SK-N-SH (cell line): ENCODE measurements around the gene ZBTB7B.

Source experiments
- EP300 ChIP-seq, 2 experiments: IDR thresholded peaks; 2 replicates each; pipeline versions ENCODE4 v1.4.0 to v1.6.1; 2012; ENCODE audit warnings: borderline replicate concordance in 1 of 2, low read depth in 1 of 2, low read length in 1 of 2
- JUND ChIP-seq: IDR thresholded peaks from 2 replicates; pipeline ENCODE4 v1.4.0; 2012
- NRF1 ChIP-seq: IDR thresholded peaks from 2 replicates; pipeline ENCODE4 v1.6.1; 2012; ENCODE audit warnings: low read depth, mild to moderate bottlenecking, low read length
- POLR2AphosphoS5 ChIP-seq: IDR thresholded peaks from 2 replicates; pipeline ENCODE4 v1.6.1; 2012; ENCODE audit warnings: low read depth, low read length
- RAD21 ChIP-seq: IDR thresholded peaks from 2 replicates; pipeline ENCODE4 v1.6.1; 2012; ENCODE audit warnings: mild to moderate bottlenecking, low read length
- RXRA ChIP-seq: IDR thresholded peaks from 2 replicates; pipeline ENCODE4 v1.4.0; 2012; ENCODE audit warnings: low read depth, mild to moderate bottlenecking, borderline replicate concordance
- SMC3 ChIP-seq: IDR thresholded peaks from 2 replicates; pipeline ENCODE4 v1.6.1; 2012; ENCODE audit warnings: low read depth, low read length, improper control_type of control experiment
- YY1 ChIP-seq: IDR thresholded peaks from 2 replicates; pipeline ENCODE4 v1.4.0; 2012; ENCODE audit warnings: low read depth, mild to moderate bottlenecking
- TF ChIP-seq, protein P1 (sequence below): fragments of 200-600 bp; sonication (generic); IDR thresholded peaks from 2 replicates; pipeline ENCODE4 v1.6.1; 2017; ENCODE audit warnings: antibody characterized with exemption, mild to moderate bottlenecking, moderate library complexity
- TF ChIP-seq, protein P2 (sequence below): IDR thresholded peaks from 2 replicates; pipeline ENCODE4; 2012
- TF ChIP-seq, protein P3 (sequence below): IDR thresholded peaks from 2 replicates; pipeline ENCODE4 v1.4.0; 2012; ENCODE audit warnings: low read depth, borderline replicate concordance
- TF ChIP-seq, protein P4 (sequence below): fragments of 150-350 bp; IDR thresholded peaks from 2 replicates; pipeline ENCODE4 v1.6.1; 2016; ENCODE audit warnings: mild to moderate bottlenecking, low read depth, low read length
- TF ChIP-seq, protein P5 (sequence below): fragments of 150-350 bp; IDR thresholded peaks from 2 replicates; pipeline ENCODE4 v1.6.1; 2017; ENCODE audit warnings: antibody characterized with exemption, low read length, low read depth, borderline replicate concordance

DNA sequence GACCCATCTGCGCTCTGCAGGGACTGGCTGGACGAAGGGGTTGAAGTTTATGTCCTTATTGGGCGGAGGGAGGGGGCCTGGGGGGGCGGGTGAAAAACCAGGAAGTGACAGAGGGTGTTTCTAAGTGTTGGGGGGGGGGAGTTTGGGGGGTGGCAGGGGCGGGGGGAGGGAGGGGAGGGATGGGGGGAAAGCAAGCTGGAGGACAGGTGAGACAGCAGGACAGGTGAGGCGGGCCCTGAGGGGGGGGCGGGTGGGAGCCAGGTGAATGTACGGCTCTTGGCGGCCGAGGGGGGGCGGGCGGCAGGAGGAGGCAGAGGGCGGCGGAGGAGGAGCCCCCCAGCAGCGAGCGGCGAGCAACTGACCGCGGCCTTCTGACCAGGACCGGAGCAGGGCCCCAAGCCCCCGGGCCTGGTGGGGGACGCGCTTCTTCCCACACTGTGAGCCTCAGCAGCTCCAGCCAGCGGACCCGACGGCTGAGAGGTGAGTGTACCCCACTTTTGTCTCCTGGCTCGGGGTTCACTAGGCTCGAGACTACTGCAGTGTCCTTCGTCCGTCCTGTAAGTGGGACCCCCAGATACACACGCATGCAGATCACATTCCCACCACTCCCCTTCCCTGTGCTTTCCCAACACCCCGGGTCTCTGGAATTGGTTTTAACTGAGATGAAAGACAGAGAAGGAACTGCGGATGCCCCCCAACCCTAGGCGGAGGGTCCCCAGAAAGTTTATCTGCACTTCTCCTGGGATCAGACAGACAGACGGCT lies at the start of gene ZBTB7B:
- TF ChIP-seq RAD21 = no peak
- TF ChIP-seq, protein P1, sequence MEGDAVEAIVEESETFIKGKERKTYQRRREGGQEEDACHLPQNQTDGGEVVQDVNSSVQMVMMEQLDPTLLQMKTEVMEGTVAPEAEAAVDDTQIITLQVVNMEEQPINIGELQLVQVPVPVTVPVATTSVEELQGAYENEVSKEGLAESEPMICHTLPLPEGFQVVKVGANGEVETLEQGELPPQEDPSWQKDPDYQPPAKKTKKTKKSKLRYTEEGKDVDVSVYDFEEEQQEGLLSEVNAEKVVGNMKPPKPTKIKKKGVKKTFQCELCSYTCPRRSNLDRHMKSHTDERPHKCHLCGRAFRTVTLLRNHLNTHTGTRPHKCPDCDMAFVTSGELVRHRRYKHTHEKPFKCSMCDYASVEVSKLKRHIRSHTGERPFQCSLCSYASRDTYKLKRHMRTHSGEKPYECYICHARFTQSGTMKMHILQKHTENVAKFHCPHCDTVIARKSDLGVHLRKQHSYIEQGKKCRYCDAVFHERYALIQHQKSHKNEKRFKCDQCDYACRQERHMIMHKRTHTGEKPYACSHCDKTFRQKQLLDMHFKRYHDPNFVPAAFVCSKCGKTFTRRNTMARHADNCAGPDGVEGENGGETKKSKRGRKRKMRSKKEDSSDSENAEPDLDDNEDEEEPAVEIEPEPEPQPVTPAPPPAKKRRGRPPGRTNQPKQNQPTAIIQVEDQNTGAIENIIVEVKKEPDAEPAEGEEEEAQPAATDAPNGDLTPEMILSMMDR = no peak
- no peak for TF ChIP-seq RXRA
- TF ChIP-seq, protein P2, sequence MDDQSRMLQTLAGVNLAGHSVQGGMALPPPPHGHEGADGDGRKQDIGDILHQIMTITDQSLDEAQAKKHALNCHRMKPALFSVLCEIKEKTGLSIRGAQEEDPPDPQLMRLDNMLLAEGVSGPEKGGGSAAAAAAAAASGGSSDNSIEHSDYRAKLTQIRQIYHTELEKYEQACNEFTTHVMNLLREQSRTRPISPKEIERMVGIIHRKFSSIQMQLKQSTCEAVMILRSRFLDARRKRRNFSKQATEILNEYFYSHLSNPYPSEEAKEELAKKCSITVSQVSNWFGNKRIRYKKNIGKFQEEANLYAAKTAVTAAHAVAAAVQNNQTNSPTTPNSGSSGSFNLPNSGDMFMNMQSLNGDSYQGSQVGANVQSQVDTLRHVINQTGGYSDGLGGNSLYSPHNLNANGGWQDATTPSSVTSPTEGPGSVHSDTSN = no peak
- no peak for TF ChIP-seq SMC3
- TF ChIP-seq POLR2AphosphoS5 = no peak
- no peak for TF ChIP-seq EP300 (IDR thresholded peaks at IDR 0.05; ENCODE audit: borderline replicate concordance in 1 of 2, low read depth in 1 of 2, low read length in 1 of 2)
- TF ChIP-seq JUND = no peak
- TF ChIP-seq, protein P3, sequence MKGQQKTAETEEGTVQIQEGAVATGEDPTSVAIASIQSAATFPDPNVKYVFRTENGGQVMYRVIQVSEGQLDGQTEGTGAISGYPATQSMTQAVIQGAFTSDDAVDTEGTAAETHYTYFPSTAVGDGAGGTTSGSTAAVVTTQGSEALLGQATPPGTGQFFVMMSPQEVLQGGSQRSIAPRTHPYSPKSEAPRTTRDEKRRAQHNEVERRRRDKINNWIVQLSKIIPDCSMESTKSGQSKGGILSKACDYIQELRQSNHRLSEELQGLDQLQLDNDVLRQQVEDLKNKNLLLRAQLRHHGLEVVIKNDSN = no peak
- TF ChIP-seq, protein P4, sequence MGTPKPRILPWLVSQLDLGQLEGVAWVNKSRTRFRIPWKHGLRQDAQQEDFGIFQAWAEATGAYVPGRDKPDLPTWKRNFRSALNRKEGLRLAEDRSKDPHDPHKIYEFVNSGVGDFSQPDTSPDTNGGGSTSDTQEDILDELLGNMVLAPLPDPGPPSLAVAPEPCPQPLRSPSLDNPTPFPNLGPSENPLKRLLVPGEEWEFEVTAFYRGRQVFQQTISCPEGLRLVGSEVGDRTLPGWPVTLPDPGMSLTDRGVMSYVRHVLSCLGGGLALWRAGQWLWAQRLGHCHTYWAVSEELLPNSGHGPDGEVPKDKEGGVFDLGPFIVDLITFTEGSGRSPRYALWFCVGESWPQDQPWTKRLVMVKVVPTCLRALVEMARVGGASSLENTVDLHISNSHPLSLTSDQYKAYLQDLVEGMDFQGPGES = no peak
- TF ChIP-seq, protein P5, sequence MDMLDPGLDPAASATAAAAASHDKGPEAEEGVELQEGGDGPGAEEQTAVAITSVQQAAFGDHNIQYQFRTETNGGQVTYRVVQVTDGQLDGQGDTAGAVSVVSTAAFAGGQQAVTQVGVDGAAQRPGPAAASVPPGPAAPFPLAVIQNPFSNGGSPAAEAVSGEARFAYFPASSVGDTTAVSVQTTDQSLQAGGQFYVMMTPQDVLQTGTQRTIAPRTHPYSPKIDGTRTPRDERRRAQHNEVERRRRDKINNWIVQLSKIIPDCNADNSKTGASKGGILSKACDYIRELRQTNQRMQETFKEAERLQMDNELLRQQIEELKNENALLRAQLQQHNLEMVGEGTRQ = no peak
- TF ChIP-seq NRF1 = no peak
- no peak for TF ChIP-seq YY1
